SKM-1 treated with dmso at 0.1 percent for 144 hours (cell line): ENCODE results near the gene ARHGAP10.
"Not testable (repeated sequence)": the region's sequence is repeated elsewhere in the genome, so short reads cannot be mapped to it uniquely, and the experiment has no call there.

Experiments used
- DNase-seq: peaks from one replicate; lab custom pipeline; 2025; ENCODE audit not compliant: unreplicated experiment; lab: John Stamatoyannopoulos, UW

Gene ARHGAP10

DNA sequence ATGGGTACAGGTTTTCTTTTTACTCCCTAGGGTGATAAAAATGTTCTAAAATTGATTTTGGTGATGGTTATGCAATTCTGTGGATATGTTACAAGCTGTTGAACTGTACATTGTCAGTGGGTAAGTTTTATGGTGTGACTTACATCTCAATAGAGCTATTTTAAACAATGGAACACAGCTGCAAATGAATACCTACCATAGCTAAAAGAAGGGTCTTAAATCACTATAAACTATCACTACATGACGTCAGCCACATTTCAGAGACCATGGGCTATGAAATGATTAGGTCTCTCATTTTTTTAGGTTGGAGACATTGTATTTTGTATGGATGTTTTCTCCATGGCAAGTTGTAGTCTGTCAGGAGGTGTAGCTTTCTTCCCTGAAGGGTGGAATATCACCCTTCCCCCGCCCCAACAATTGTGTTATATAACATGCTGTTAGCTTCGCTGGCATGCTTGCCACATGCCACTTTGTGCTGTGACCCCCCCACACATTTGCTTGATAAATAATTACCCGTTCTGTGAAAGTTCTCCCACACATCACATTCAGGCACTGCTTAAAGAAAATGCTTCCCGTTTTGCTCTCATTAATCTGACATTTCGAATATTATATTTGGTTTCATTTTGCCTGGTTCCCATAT lies 159.7 kb downstream of the ARHGAP10 start:
- DNase-seq = no peak

DNA sequence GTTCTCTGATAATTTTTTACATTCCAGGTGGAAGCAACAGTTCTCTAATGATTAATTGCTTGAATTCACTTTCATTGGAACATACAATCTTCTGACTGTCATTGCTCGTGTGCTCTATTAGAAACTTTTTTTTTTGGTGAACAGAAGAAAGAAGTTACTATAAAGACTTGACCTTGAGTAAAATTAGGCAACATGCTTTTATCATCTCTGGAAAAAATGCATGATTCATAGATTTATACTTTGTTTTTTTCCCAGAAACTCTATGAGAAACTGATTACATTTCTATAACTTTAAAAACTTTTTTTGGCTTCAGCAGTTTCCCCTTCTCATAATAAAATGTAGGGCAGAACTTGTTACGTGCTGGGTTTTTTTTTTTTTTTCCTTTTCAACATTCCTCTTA lies 167.6 kb downstream of the ARHGAP10 start:
- no peak for DNase-seq

DNA sequence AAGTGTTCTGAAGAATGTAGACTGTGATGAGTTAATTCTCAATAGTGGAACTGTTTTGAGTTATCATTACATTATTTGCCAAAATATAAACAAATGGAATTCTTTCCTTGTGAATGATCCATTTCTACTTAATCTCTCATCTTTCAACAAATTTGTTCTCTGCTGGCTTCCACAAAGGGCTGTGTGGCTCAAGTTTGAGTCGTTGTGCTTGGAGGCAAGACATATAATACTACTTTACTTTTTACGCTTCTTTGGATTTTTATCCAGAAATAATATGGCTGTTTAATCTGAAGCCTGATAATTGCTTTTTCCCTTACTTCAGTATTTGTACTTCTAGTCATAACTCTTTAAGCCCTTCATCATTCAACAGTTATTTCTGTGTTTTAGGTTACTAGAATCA lies 169.5 kb downstream of the ARHGAP10 start:
- DNase-seq = no peak

DNA sequence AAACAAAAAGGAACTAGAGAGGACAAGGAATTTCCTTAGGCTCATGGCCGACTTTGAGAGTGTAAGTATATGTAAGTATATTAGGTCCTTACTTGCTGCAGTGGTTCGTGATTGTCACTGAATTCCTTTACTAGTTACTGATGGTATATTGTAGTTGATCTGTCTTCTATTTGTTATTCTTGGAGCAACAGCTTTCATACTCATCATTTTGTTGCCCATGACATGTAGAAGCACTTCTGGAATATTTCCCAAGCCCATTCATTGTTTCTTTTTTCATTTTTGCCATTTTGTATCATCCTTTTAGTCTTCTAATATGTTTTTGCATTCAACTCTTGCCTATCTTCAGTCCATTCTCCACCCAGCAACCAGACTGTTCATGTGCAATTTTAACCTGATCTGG lies 170.0 kb downstream of the ARHGAP10 start:
- no peak for DNase-seq

DNA sequence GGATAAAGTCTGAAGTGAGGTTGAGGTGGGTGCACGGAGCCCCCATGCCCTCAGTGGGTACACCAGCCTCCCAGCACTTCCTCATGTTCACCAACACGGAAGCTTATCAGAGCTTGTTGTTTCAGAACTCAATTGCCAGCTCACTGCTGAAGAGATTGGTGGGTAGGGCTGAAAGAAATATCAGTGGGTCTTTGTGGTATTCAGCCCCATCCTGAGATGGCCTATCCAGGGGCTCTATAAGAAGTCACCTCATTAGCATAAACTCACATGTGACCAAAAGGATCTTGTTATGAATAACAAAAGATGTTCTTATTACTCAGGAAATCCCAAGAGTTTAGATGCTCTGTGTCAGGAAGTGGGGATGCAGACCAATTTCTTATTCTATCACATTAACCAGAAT lies 177.3 kb downstream of the ARHGAP10 start:
- DNase-seq = no peak

DNA sequence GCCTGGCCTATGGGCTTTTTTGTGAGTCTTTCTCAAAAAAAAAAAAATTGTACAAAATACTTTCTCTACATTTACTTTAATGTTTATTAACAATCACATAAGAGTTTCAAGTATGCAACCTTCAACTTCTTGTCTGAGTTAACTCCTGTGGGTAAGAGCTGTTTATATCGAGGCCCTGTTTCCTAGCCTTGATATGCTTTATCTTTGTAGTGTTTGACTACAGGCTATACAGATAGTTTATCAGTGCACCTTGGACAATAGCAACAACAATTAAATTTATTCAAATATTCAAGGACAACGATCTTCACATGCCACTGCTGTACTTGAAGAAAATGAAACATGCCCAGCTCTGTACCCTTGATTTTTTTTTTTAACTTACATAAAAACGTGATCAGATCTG lies 178.4 kb downstream of the ARHGAP10 start:
- no peak for DNase-seq

DNA sequence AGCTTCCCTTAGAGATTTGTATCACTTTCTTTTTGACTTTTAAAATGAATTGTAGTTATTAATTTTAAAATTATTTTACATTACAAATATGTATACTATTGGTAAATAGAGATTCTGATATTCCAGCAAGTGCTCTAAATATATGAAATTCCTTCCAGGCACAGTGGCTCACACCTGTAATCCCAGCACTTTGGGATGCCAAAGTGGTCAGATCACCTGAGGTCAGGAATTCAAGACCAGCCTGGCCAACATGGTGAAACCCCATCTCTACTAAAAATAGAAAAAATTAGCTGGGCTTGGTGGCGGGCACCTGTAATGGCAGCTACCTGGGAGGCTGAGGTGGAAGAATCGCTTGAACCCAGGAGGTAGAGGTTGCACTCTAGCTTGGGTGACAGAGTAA lies 180.2 kb downstream of the ARHGAP10 start:
- not testable (repeated sequence) for DNase-seq

DNA sequence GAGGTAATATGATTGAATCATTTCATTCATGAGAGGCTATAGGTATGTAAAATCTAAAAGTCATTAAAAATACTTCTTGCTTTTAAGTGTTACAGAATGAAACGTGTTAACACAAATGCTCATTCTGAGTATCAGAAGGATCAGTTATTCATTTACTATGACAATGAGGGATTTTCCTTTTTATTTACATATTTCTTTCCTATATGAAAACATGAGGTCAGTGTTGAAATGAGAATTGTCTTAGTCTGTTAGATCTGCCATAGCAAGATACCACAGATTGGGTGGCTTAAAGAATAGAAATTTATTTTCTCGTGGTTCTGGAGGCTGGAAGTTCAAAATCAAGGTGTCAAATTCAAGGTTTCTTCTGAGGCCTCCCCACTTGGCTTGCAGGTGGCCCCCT lies 181.2 kb downstream of the ARHGAP10 start:
- DNase-seq = no peak

DNA sequence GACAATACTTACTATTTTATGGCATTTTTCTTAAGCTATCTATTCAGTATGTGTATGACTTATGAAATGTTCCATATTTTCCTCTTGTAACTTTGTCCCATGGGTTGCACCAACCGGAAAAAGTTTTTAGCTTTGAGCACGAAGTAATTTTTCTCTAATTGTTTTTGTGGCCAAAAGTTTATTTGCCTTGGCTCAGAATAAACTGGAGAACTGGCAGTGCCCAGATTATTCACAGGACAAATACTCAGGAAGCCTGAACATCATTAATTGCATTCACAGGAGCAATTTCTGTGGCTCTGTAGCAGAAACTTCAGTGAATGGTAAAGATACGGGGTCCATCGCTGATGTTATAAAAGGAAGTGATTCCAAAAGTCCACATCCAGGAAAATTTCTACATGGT lies 184.5 kb downstream of the ARHGAP10 start:
- DNase-seq = no peak

DNA sequence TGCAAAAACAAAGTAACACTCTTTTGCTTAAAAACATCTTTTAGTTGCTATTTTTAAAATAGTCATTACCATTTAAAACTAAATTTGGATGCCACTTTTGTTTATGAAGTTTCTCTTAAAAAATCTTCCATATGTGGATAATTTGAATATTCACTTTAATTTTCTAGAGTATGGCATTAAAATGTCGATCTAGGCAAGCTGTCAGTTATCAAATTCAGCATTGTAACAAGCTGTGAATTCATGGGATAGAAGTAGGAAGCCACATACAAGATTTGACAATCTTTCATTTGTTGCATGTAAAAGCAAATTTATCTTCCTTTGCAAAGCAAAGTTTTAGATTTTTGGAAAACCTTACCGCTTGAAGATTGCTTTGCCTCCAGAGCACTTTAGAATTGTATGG lies 191.5 kb downstream of the ARHGAP10 start:
- DNase-seq = no peak

DNA sequence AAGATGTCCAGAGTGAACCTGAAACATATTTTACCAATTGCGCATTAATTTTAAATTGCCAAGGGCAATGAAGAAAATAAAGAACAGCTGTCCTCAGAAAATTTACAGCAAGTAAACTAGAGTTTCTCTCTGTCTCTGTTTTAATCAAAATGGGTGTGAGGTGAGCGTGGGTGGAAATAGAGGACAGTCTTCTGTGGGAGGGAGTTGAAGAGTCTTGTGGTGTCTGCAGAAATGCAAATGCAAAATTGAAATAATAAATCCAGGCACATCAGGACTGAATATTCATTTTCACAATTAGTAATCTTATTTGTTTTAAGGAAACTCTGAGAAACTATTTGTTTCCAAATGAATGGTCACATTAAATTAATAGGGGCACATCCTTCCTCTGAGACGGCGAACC lies 192.0 kb downstream of the ARHGAP10 start:
- no peak for DNase-seq

DNA sequence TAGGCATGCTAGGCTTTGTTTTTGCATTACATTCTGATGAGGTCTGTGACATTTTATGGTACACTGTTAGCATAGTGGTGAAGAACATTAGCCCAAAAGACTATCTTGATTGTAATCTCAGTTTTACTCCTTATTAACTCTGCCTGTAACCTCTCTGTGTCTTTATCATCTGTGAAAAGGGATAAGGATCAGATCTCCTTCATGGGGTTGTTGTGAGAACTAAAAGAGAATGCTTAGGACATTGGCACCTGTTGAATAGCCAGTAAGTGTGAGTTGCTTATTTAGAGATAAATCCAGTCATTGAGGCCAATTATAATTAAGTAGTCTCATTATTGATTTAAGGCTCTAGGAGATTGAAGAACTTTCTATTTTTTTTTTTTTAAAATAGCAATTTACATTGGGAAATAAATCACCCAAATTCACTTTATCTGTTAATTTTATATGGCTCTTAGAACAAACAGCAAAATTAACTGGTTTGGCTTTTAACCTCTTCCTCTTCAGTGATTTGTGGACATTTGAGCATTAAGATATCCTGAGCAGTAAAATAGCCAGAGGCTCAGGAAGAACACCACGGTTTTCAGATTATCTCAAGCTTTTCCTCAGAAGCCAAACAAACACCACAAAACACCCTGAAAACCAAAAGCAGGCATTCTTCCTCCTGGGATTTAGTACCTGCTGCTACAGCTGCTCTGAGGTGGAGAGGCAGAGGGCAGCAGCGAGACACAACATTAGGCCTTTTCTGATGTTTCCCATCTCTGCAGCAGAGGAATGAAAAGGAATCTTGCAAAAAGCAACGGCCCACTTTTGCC lies 192.9 kb downstream of the ARHGAP10 start:
- DNase-seq = no peak

DNA sequence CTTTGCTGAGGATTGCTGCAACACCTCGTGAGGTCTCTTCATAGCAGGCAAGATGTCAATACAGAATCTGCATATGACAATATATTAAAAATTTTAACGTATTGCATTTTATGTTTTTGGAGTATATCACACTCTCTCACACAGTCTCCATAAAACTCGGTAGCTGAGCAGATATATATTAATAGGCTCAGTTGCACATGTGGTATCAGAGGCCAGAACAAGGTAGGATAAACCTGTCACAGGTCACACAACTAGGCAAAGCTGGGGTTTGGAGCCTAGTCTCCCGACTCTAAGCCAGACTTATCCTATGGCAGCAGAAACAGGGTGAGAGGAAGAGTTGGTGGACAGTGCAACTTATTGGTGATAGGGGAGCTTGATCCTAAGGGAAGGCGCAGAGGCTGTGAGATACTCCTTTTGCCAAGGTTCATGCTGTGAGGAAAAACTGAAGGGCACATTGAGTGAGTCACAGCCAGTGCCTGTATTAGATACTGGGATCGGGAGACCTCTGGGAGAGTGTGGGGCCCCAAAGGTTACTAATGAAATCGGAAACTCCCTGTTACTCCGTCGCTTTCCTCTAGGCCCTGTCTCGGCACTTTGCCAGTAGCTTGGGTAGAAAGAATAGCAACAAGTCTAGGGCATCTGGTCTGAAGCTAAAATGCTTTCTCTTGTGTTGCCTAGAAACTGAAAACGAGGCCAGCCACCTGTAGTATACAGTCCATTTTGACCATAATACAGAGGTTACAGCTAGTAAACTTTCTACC lies 195.7 kb downstream of the ARHGAP10 start:
- no peak for DNase-seq

DNA sequence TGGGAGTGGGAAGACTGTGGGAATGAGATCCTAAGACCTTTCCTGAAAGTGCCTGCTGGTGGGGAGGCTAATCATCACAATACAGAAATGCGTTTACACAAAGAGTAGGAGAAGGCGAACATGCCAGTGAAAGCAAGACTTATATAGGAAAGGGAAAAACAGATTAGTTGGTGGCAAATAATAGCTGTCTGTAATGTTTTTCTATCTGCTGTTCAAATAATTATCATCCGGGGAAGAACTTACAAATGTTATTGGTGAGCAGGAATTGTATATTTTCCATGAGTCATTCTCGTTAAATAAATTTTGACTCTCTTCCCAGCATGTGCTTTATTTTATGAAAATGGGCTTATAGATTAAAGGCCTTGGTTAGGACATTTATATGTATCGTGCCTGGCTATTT lies 196.5 kb downstream of the ARHGAP10 start:
- no peak for DNase-seq

DNA sequence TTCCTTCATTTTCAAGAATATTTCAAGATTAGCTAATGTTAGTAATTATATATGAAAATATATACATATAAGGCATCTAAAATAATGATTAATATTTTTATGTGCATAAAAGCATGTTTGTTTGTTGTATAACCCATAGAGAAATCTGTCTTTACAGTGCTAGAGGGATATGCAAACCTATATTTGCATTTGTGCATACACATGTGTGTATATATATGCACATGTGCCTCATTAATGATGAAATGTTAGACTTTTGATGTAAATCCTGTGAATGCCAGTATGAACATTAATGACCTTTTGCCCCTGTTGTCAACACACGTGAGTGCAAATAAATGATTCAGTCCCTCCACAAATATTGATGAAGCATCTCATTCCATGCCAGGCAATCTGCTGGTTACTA lies 197.9 kb downstream of the ARHGAP10 start:
- DNase-seq = no peak

DNA sequence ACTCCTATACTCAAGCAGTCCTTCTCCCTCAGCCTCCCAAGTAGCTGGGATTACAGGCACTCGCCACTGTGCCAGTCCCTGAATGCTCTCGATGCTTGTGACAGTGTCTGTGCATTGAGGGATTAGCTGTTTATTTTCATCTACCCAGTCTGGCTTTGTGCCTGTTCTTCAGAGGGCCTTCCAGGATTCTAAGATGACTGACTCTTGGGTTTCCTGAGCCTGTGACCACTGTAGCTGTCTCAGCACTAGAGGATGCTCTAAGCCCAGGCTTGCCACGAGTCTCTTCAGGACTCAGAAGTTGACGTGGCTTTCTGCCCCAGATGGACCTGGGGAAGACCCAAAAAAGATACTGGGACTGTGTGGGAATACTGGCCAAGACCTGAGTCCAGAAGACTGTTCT lies 201.4 kb downstream of the ARHGAP10 start:
- no peak for DNase-seq

DNA sequence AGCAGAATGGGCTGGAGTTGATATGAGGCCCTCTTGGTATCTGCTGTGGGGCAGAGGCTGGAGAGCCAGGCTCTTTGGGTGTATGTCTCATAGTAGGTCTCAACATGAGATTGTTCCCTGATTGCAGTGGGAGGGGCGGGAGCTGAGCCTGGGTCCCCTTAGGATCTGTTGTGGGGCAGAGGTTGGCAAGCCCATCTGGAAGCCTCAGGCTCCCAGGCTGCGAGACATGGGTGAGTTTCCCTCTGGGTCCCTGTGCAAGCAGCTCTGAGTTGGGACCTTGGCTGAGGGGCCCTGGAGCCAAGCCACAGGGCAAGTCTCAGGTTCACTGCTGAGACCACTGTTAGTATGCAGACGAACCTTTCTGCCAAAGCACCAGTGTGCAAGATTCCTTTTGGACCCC lies 201.9 kb downstream of the ARHGAP10 start:
- no peak for DNase-seq

DNA sequence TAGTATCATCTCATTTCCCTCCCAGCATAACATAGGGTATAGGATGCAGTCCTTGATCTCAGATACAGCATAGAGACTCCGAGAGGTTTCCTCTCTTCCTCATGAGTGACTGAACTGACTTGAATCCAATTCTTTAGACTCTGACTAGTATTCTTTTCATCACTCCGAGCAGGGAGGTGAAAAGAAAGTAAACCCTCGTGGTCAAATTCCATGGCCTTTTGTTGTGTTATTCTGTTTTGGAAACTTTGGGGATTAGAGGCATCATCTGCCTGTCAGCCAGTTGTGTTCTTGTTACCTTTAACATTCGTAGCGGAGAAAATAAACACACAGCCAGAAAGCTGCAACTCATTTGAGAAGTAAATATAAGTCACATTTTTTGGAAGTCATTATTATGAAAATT lies 206.6 kb downstream of the ARHGAP10 start:
- DNase-seq = no peak

DNA sequence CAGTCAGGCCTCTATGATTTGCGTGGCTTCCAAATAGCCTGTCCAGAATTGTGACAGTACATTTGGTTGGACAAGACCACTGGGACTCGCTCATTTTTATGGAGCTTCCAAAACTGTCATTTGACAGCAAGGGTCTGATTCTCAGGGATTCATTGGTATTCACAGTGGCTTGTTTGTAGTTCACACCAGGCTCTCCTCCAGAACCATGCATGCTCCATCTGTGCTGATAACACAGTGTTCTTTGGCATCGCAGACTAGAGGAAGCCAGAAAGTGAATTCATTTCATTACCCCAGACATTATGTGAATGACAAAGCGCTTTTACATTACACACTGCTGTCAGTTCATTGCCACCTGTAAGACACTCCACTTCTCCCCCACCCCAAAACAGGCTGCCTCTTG lies 208.3 kb downstream of the ARHGAP10 start:
- DNase-seq = no peak

DNA sequence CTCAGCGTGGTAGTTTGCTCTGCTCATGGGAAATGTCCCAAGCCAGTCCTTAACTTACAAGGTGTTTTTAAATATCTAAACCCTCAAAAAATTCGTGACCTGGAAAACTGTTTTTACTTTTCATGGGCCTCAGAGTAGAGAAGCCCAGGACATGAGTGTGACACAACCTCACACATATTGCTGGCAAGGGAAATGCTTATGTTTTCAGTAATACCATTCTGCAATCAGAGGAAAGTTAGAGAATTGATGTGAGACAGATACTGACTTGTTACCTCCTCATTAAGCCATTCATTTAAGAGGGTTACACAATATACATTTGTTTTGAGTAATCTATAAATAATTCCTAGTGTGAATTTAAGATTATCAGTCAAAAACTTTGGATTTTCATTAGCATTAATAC lies 209.5 kb downstream of the ARHGAP10 start:
- no peak for DNase-seq

DNA sequence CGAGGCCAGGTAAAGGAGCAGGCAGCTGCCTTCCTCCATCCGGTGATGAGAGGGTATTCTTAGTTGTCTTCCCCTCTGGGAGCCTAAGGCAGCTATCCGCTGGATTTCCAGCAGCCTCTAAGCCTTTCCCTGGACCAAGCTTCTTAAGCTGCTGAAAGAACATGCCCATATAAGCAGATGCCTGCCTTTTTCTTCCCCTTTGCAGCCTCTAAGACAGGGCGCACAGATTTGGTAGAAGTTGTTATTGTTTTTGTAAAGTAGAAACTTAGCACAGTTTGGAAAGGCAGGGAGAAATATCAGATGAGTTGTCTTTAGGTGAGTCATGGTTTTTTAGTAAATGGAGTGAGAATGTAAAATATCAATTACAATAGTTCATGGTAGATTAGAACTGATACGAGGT lies 210.8 kb downstream of the ARHGAP10 start:
- DNase-seq = no peak

DNA sequence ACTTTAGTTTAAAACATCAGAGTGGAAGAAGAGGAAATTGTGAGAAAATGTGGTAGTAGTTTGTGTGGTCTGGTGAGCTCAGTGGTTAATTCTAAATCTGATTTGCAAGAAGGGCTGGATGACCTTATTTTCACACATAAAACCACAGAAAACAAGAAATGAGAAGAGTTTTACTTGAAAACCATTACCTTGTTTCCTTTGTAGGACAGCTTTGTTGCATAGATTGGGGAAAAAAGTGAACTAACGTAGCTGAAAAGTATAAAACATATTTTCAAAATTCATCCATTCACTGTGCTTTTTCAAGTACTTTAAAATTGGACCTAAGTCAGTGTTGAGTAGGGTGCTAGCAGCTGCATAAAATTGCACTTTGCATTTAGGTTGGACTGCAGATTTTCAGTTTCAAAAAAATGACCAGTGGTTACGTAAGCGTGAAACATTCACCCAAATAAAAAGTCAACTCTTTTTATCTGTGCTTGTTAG lies 211.3 kb downstream of the ARHGAP10 start:
- peak; percentile 19 for DNase-seq
